T-helper 1 cell (primary cell): ENCODE measurements around the gene LAMA5.
A peak's percentile ranks its signal among the peaks of the same experiment; 100 is the strongest.

ENCODE experiments used
- DNase-seq, 5 donors: peaks; one replicate each; pipeline ENCODE4 v3.0.0-alpha.2; 2012 to 2020

Gene LAMA5

GRCh38 chr20:62347445-62347844, 19.7 kb downstream of the LAMA5 start:
- no peak for DNase-seq

- no peak for DNase-seq
These were observed 20.0 kb downstream of the LAMA5 start for GRCh38 chr20:62347151-62347404.

GRCh38 chr20:62346398-62347150, 20.5 kb downstream of the LAMA5 start:
- DNase-seq = no peak

- DNase-seq = no peak
These were observed 21.3 kb downstream of the LAMA5 start for GRCh38 chr20:62345681-62346370.

- DNase-seq = no peak
These were observed 22.3 kb downstream of the LAMA5 start for GRCh38 chr20:62344782-62345181.

- no peak for DNase-seq
These were observed 23.0 kb downstream of the LAMA5 start for GRCh38 chr20:62344092-62344491.

- DNase-seq = no peak
These were observed 24.2 kb downstream of the LAMA5 start for GRCh38 chr20:62342910-62343309.

GRCh38 chr20:62339647-62340062, 27.5 kb downstream of the LAMA5 start:
- DNase-seq = no peak

GRCh38 chr20:62338294-62338620, 28.9 kb downstream of the LAMA5 start:
- no peak for DNase-seq

GRCh38 chr20:62337558-62338293, 29.4 kb downstream of the LAMA5 start:
- DNase-seq = no peak

GRCh38 chr20:62336775-62337557, 30.1 kb downstream of the LAMA5 start:
- DNase-seq = no peak

- no peak for DNase-seq
These were observed 30.8 kb downstream of the LAMA5 start for GRCh38 chr20:62336329-62336728.

- DNase-seq = no peak
These were observed 31.6 kb downstream of the LAMA5 start for GRCh38 chr20:62335532-62335931.

GRCh38 chr20:62334881-62335280, 32.2 kb downstream of the LAMA5 start:
- no peak for DNase-seq

- DNase-seq = no peak
These were observed 33.1 kb downstream of the LAMA5 start for GRCh38 chr20:62333820-62334595.

GRCh38 chr20:62332989-62333819, 33.9 kb downstream of the LAMA5 start:
- no peak for DNase-seq

GRCh38 chr20:62332421-62332820, 34.7 kb downstream of the LAMA5 start:
- DNase-seq = peak in 1 of 5 donors; percentile 0

- DNase-seq = no peak
These were observed 35.8 kb downstream of the LAMA5 start for GRCh38 chr20:62331347-62331746.

- DNase-seq = peak in 1 of 5 donors; percentile 1
These were observed 36.4 kb downstream of the LAMA5 start for GRCh38 chr20:62330576-62331317.
